Peyer's patch (tissue), 4 donors: ENCODE measurements around the gene PSMA8. TPM values are rescaled to one million over a fixed set of nuclear protein-coding genes. Genes with fewer than 3 reads are reported as not detected.

ENCODE experiments used
- DNase-seq, 3 donors: peaks; one replicate each; pipeline ENCODE4 v3.0.0-alpha.2; 2017 to 2019
- H3K27ac ChIP-seq, 4 donors: fragments of 200-600 bp; sonication (generic); one replicate each; pipeline ENCODE4 v1.5.1; 2016 to 2019
- H3K27me3 ChIP-seq, 2 donors: fragments of 200-600 bp; sonication (generic); one replicate each; pipeline ENCODE4 v1.5.1; 2019
- H3K36me3 ChIP-seq, 3 donors: fragments of 200-600 bp; sonication (generic); one replicate each; pipeline ENCODE4 v1.5.1; 2016 to 2019
- H3K4me1 ChIP-seq, 4 donors: fragments of 200-600 bp; sonication (generic); one replicate each; pipeline ENCODE4 v1.5.1; 2016 to 2019
- H3K4me3 ChIP-seq, 4 donors: fragments of 200-600 bp; sonication (generic); 1 replicate in 3 of 4; 2 replicates in 1 of 4; pipeline ENCODE4 v1.5.1; 2016 to 2019; ENCODE audit warnings: mild to moderate bottlenecking in 1 of 4
- H3K9me3 ChIP-seq, 4 donors: fragments of 200-600 bp; sonication (generic); one replicate each; pipeline ENCODE4 v1.5.1; 2016 to 2019; ENCODE audit warnings: mild to moderate bottlenecking in 1 of 4
- CTCF ChIP-seq, 6 experiments: fragments of 450-650 bp in 4 of 6; fragments of 200-600 bp in 2 of 6; sonication (generic) in 1 of 6; IDR thresholded peaks; one replicate each; pipeline ENCODE4 v1.5.1; 2017 to 2019; ENCODE audit warnings: antibody characterized with exemption in 6 of 6, mild to moderate bottlenecking in 3 of 6, moderate library complexity in 1 of 6
- POLR2A ChIP-seq, 2 donors: fragments of 450-650 bp; IDR thresholded peaks; one replicate each; pipeline ENCODE4 v1.5.1; 2017; ENCODE audit warnings: antibody characterized with exemption in 2 of 2, mild to moderate bottlenecking in 2 of 2, moderate library complexity in 2 of 2
- total RNA-seq, 4 donors: library from RNA; depleted of rRNA; stranded (reverse); fragments of >200 nt; gene quantifications; one replicate each; pipeline ENCODE4 v1.1.0, GENCODE V29; 2016

The PSMA8 gene
- total RNA-seq, 4 donors from 2014 or later = not detected

GRCh38 chr18:26210147-26210546 is 76.5 kb downstream of the PSMA8 start:
- DNase-seq = no peak
- H3K36me3 ChIP-seq = no peaks in the 10 kb centered on the region
- H3K27ac ChIP-seq = no peak overlapping the region
- no peak overlapping the region for H3K4me3 ChIP-seq
- peaks cover 0 to 4% (median 0%) of the 10 kb centered on the region in 4 donors for H3K4me1 ChIP-seq
- H3K9me3 ChIP-seq = no peaks in the 10 kb centered on the region
- no peak for TF ChIP-seq POLR2A (IDR thresholded peaks at IDR 0.05)
- no peak for TF ChIP-seq CTCF (IDR thresholded peaks at IDR 0.05)
- no peaks in the 10 kb centered on the region for H3K27me3 ChIP-seq

- Histone ChIP-seq H3K27ac (peak overlapping the region in 2 of 4 donors; percentile 63 to 72), H3K36me3 (no peaks in the 10 kb centered on the region), H3K4me3 (no peak overlapping the region), H3K27me3 (no peaks in the 10 kb centered on the region), H3K9me3 (no peaks in the 10 kb centered on the region), H3K4me1 (peaks cover 0 to 5% (median 2%) of the 10 kb centered on the region in 4 donors)
- peak in 2 of 3 donors; percentile 66 to 77 for DNase-seq
- TF ChIP-seq CTCF (IDR thresholded peaks at IDR 0.05) (no peak), POLR2A (IDR thresholded peaks at IDR 0.05) (no peak)
Measured at GRCh38 chr18:26215247-26215970, 81.7 kb downstream of the PSMA8 start.

- no peak overlapping the region for H3K4me3 ChIP-seq
- peaks cover 0 to 6% (median 2%) of the 10 kb centered on the region in 4 donors for H3K4me1 ChIP-seq
- DNase-seq = no peak
- no peaks in the 10 kb centered on the region for H3K9me3 ChIP-seq
- H3K27ac ChIP-seq = no peak overlapping the region
- H3K36me3 ChIP-seq = no peaks in the 10 kb centered on the region
- TF ChIP-seq CTCF (IDR thresholded peaks at IDR 0.05) = no peak
- no peak for TF ChIP-seq POLR2A (IDR thresholded peaks at IDR 0.05)
- no peaks in the 10 kb centered on the region for H3K27me3 ChIP-seq
Measured at GRCh38 chr18:26225022-26225693, 91.5 kb downstream of the PSMA8 start.

- DNase-seq = no peak
- Histone ChIP-seq H3K9me3 (no peaks in the 10 kb centered on the region), H3K4me1 (peaks cover 0 to 6% (median 2%) of the 10 kb centered on the region in 4 donors), H3K27me3 (no peaks in the 10 kb centered on the region), H3K36me3 (no peaks in the 10 kb centered on the region), H3K27ac (peak overlapping the region; percentile 53 to 92 (median 58)), H3K4me3 (peak overlapping the region; percentile 66 to 86 (median 74))
- no peak for TF ChIP-seq CTCF (IDR thresholded peaks at IDR 0.05)
- TF ChIP-seq POLR2A (IDR thresholded peaks at IDR 0.05) = no peak
Measured at GRCh38 chr18:26225915-26226228, 92.2 kb downstream of the PSMA8 start.

- Histone ChIP-seq H3K27me3 (no peaks in the 10 kb centered on the region), H3K27ac (peak within 1 kb of the TSS; percentile 53 to 92 (median 58)), H3K4me1 (peaks cover 0 to 6% (median 2%) of the 10 kb centered on the region in 4 donors), H3K36me3 (no peaks in the 10 kb centered on the region), H3K4me3 (peak within 1 kb of the TSS; percentile 66 to 86 (median 74)), H3K9me3 (no peaks in the 10 kb centered on the region)
- TF ChIP-seq CTCF (IDR thresholded peaks at IDR 0.05) = no peak
- TF ChIP-seq POLR2A (IDR thresholded peaks at IDR 0.05) = peak in 1 of 2 donors; percentile 46
- peak; percentile 92 to 97 (median 94) for DNase-seq
Measured at GRCh38 chr18:26226229-26227050, 92.8 kb downstream of the PSMA8 start, which contains the start of gene TAF4B. TAF4B (plus strand) TSS chr18:26226445; CDS start chr18:26226934, 489 bp downstream.
